Stimulated activated CD8-positive, alpha-beta memory T cell treated with anti-CD3 and anti-CD28 coated beads, Interleukin-7, amount 100 ng/mL, for 1 hour (primary cell): ENCODE results near the gene CNOT1.

ENCODE experiments used
- DNase-seq, 2 donors: peaks; one replicate each; pipeline ENCODE4 v3.0.0-alpha.2; 2020; ENCODE audit warnings: low read depth in 2 of 2

Gene CNOT1

DNA sequence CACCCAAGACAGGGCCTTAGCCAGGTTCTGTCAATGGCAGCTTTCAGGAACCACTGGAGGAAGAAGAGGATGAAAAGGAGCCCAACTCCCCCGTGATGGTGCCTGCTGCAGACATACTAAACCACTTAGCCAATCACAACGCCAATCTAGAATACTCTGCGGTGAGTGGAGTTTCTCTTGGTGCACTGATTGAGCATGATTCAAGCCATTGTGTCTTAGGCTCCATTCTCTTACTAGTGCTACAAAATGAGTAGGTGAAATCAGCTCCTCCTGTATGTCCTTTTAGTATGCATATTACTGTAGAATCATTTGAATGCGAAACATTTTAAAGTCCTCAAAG, 112.9 kb downstream of the CNOT1 start:
- no peak for DNase-seq

GRCh38 chr16:58515871-58516767, 113.5 kb downstream of the CNOT1 start:
- no peak for DNase-seq

GRCh38 chr16:58515125-58515870, 114.3 kb downstream of the CNOT1 start, which contains the start of gene SETD6:
SETD6 (plus strand) TSS chr16:58515517; CDS start chr16:58515538, 21 bp downstream.
- peak; percentile 30 to 47 for DNase-seq

DNA sequence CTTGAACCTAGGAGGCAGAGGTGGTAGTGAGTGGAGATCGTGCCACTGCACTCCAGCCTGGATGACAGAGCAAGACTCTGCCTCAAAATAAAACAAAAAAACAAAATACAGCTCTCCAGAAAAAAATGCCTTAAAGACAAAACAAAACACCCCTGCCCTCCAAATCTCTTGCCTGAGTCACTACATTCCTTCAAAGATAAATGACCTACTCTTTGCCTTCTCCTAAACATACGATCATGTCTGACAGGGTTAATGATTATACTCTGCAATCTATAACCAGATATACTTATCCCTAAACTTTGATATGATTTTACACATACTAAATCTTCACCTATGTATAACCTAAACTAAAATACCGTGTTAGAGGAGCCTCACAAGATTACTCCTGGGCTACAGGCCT, 115.8 kb downstream of the CNOT1 start:
- DNase-seq: no peak

DNA sequence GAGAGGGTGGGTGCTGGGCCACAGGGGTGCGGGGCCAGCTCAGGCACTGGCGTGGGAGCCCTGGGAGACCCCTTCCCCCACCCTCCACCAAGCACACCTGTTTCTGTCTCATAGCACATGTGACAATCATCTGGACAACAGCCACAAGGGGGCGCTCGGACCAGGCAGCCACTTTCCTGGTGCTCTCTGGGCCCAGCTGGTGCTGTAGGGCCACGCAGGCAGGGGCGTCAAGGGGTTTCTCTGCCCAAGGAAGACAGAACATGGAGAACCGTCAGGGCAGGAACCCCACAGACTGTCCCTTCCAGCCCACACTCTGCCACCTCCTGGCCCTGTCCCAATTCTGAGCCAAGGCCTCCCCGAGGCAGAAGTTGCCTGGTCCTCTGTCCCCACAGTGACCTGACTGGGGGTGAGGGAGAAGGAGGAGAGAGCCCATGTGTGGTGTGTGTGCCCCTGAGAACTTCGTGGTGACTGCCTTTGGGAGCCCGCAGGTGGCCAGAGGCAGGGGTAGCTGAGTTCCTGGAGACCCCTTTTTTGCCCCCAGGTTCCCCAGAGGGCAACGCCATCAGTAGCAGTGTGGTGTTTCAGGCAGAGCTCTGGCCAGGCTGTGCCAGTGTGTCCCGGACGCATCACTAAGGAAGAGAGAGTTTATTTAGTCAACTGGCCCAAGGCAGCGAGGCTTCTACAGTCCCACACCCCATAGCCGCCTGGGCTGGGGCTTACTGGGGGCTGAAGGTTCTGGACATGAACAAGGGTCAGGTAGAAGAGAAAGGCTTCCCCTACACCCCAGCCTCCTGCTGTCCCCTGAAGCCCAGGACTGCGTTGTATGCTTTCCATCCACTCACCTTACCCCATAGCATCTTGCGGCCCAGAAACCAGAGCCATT, 117.5 kb downstream of the CNOT1 start:
- peak; percentile 51 to 78 for DNase-seq

DNA sequence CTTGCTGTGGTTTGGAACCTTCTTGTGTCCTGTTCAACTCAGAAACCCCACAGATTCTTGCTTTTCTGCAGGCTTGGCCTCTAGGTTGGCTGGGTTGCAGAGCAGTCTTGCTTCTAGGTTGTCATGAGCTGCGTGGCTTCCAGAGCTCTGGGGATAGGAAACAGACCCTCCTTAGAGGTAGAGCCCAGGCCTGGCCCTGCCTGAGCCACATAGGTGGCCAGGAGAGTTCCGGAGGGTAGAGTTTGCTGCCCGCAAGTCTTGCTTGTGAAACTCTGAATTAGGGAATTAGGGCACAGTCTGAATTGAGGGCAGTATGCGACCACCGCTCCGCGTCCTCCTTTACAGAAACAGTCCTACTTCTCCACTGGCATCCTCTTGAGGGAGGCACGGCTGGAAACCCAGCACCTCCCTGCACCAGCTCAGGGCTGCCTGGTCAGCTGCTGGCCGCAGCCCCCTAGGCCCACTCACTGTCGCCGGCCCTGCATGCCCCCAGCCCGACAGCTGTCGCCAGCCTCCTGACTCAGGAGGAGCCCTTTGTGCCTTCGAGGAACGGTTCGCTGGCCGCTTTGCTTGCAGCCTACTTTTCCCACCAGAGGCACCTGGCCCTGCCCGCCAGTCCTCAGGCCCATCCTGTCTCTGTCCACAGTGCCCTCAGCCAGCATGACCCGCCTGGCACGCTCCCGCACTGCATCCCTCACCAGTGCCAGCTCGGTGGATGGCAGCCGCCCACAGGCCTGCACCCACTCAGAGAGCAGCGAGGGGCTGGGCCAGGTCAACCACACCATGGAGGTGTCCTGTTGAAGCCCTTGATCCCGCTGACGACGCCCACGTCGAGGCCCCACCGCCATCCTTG, 118.6 kb downstream of the CNOT1 start:
- DNase-seq: no peak

- DNase-seq: no peak
Measured at GRCh38 chr16:58510097-58510775, 119.4 kb downstream of the CNOT1 start.

- DNase-seq: no peak
Measured at GRCh38 chr16:58509256-58510096, 120.2 kb downstream of the CNOT1 start.

GRCh38 chr16:58508671-58509251, 120.9 kb downstream of the CNOT1 start:
- DNase-seq: no peak

- no peak for DNase-seq
Measured at GRCh38 chr16:58507963-58508670, 121.5 kb downstream of the CNOT1 start.

GRCh38 chr16:58507195-58507962, 122.2 kb downstream of the CNOT1 start:
- no peak for DNase-seq

- no peak for DNase-seq
Measured at GRCh38 chr16:58506241-58507194, 123.1 kb downstream of the CNOT1 start.

DNA sequence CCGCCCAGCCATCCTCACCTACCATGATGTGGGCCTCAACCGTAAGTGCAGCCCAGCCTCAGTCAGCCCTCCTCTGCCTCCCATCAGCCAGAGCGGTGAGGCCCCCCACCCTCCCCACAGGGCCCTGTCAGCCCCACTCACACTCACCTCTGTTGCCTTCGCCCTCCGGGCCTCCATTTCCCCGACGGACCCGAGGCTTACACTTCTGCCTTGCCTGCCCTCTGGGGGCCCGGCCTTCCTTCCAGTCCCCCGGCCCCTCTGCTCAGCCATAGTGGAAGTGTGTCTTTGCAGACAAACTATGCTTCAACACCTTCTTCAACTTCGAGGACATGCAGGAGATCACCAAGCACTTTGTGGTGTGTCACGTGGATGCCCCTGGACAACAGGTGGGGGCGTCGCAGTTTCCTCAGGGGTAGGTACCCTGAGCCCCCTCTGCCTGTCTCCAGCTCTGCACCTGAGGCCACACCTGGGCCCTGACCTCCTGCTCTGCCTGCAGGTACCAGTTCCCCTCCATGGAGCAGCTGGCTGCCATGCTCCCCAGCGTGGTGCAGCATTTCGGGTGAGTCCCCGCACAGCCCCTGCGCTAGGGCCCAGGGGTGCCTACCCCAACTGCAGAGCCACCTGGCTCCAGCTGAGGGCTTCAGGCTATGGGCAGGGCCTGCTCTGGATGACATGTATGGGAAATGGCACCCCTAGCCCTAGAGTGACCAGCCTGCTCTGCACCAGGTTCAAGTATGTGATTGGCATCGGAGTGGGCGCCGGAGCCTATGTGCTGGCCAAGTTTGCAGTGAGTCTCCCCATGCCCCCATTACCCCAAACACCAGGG, 125.5 kb downstream of the CNOT1 start:
- DNase-seq: no peak

DNA sequence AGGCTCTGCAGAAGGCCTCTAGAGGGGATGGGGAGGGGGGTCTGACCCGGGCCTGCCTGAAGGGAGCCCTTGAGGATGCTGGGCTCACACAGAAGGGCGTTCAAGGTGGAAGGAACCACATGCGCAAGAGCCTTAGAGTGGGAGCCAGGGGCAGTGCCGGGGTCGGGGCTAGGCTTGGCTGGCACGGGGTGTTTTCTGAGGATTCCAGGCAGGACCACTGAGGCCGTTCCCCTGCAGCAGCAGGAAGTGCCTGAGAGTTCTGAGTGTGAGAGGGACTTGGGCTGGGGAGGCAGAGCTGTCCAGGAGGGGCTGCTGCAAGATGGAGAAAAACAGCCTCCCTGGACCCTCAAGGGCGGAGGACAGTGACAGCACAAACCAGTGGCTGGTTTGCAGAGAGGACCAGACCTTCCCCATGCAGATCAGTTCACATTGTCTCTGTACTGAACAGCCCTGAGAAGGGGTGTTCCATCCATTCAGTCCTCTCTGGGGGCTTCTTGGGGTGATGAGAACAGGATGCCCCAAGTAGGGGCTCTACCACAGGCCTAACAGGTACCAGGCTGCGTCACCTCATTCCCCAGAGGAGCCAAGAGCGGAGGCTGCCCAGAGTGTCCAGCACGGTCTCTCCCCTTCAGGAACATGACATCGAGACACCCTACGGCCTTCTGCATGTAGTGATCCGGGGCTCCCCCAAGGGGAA, 126.3 kb downstream of the CNOT1 start:
- DNase-seq: no peak
